Ishikawa (cell line): ENCODE data around the gene WNT3A.

Source experiments
- EP300 ChIP-seq: IDR thresholded peaks from 2 replicates; pipeline ENCODE4 v1.6.1; 2012; ENCODE audit warnings: borderline replicate concordance
- TEAD4 ChIP-seq: IDR thresholded peaks from 2 replicates; pipeline ENCODE4 v1.6.1; 2012

DNA sequence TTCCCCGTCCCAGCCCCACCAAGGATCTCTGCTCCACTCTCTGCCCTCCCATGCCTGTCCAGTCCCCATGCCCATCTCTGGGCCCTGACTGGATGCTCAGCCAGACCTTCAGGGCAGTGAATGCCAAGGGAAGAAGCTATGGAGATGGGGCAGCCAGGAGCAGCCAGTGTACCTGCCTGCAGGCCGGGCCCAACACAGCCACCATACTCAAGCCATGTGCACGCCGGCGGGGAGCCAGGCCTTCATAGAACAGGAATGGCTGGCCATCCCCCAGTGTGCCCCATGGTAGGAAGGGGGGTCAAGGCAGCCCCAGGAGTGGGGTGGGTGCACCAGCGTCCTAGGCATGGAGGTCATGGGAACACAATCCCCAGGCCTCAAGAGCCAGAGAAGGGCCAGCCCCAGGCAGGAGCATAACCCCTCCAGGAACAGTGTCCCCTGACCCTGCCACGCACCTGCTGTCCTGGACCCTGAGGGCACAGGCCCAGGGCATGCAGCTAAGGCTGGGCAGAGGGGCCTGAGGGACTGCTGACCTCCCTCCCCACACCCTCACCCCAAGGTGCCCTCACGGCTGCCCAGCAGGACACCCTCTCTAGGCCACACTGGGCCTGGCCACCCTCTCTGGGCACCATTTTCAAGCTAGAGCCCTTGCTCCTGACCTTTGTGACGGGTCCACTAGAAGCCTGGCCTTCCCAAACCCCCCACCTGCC is 55.4 kb downstream of the WNT3A start:
- TF ChIP-seq EP300, result no peak
- TF ChIP-seq TEAD4, result no peak
